ENCODE results near the gene FEZF1. TPM values are rescaled to one million over a fixed set of nuclear protein-coding genes. Genes with fewer than 3 reads are reported as not detected.

The FEZF1 gene
- total and polyA plus RNA-seq, 4 donors = 0.04 to 0.18 TPM; not detected in 2

GRCh38 chr7:122299624-122300210 lies 4.8 kb downstream of the FEZF1 start:
- H3K27ac ChIP-seq (ENCODE audit: low read depth in 1 of 2, low read length in 1 of 2) = no peak overlapping the region
- ATAC-seq (ENCODE audit: insufficient read depth, low FRiP score) (no peak), DNase-seq (peak in 2 of 3 donors; percentile 19 to 26)
- peaks cover 0 to 16% (median 4%) of the 10 kb centered on the region in 5 donors for H3K4me1 ChIP-seq (ENCODE audit: control insufficient read depth in 5 of 5, insufficient read depth in 5 of 5, low read length in 5 of 5)
- WGBS, 2 donors = 7 to 13% methylated on average over 32 of the region's 32 CpGs
- H3K27me3 ChIP-seq (ENCODE audit: control insufficient read depth in 3 of 3, insufficient read depth in 3 of 3, low read length in 2 of 3) = peaks cover 8 to 93% (median 86%) of the 10 kb centered on the region in 3 donors
- no peak overlapping the region for H3K9ac ChIP-seq (ENCODE audit: insufficient read depth in 1 of 2, low read length in 2 of 2)
- H3K4me3 ChIP-seq = no peak overlapping the region
- H3K9me3 ChIP-seq (ENCODE audit: control insufficient read depth in 4 of 4, insufficient read depth in 3 of 4, low read length in 3 of 4) = peaks cover 0 to 16% (median 0%) of the 10 kb centered on the region in 4 donors
- H3K36me3 ChIP-seq (ENCODE audit: control insufficient read depth in 4 of 4, insufficient read depth in 4 of 4, low read length in 4 of 4) = no peaks in the 10 kb centered on the region
- TF ChIP-seq CTCF (IDR thresholded peaks at IDR 0.05; ENCODE audit: control extremely low read depth, extremely low read depth) = no peak

- Histone ChIP-seq H3K9me3 (ENCODE audit: control insufficient read depth in 4 of 4, insufficient read depth in 3 of 4, low read length in 3 of 4) (peaks cover 0 to 8% (median 0%) of the 10 kb centered on the region in 4 donors), H3K27me3 (ENCODE audit: control insufficient read depth in 3 of 3, insufficient read depth in 3 of 3, low read length in 2 of 3) (peaks cover 8 to 82% (median 76%) of the 10 kb centered on the region in 3 donors), H3K9ac (ENCODE audit: insufficient read depth in 1 of 2, low read length in 2 of 2) (no peak overlapping the region), H3K36me3 (ENCODE audit: control insufficient read depth in 4 of 4, insufficient read depth in 4 of 4, low read length in 4 of 4) (no peaks in the 10 kb centered on the region), H3K27ac (ENCODE audit: low read depth in 1 of 2, low read length in 1 of 2) (no peak overlapping the region), H3K4me3 (no peak overlapping the region), H3K4me1 (ENCODE audit: control insufficient read depth in 5 of 5, insufficient read depth in 5 of 5, low read length in 5 of 5) (peaks cover 0 to 10% (median 4%) of the 10 kb centered on the region in 5 donors)
- ATAC-seq (ENCODE audit: insufficient read depth, low FRiP score) (no peak), DNase-seq (no peak)
- TF ChIP-seq CTCF (IDR thresholded peaks at IDR 0.05; ENCODE audit: control extremely low read depth, extremely low read depth) = no peak
- WGBS, 2 donors = 55 to 63% methylated on average over 2 of the region's 2 CpGs
Observed at GRCh38 chr7:122298618-122299017, 5.9 kb downstream of the FEZF1 start.

- ATAC-seq (ENCODE audit: insufficient read depth, low FRiP score) = no peak
- no peak for TF ChIP-seq CTCF (IDR thresholded peaks at IDR 0.05; ENCODE audit: control extremely low read depth, extremely low read depth)
- DNase-seq = peak in 1 of 3 donors; percentile 3
- Histone ChIP-seq H3K4me3 (no peak overlapping the region), H3K27me3 (ENCODE audit: control insufficient read depth in 3 of 3, insufficient read depth in 3 of 3, low read length in 2 of 3) (peaks cover 8 to 79% (median 71%) of the 10 kb centered on the region in 3 donors), H3K36me3 (ENCODE audit: control insufficient read depth in 4 of 4, insufficient read depth in 4 of 4, low read length in 4 of 4) (no peaks in the 10 kb centered on the region), H3K9me3 (ENCODE audit: control insufficient read depth in 4 of 4, insufficient read depth in 3 of 4, low read length in 3 of 4) (peaks cover 0 to 8% (median 0%) of the 10 kb centered on the region in 4 donors), H3K9ac (ENCODE audit: insufficient read depth in 1 of 2, low read length in 2 of 2) (no peak overlapping the region), H3K4me1 (ENCODE audit: control insufficient read depth in 5 of 5, insufficient read depth in 5 of 5, low read length in 5 of 5) (peaks cover 0 to 10% (median 4%) of the 10 kb centered on the region in 5 donors), H3K27ac (ENCODE audit: low read depth in 1 of 2, low read length in 1 of 2) (no peak overlapping the region)
- 44 to 53% methylated on average over 2 of the region's 2 CpGs for WGBS, 2 donors
Observed at GRCh38 chr7:122298131-122298530, 6.4 kb downstream of the FEZF1 start.
